OCI-M2 (cell line): ENCODE measurements around the gene ANKMY2.
"Not testable (repeated sequence)": the region's sequence is repeated elsewhere in the genome, so short reads cannot be mapped to it uniquely, and the experiment has no call there.

Source experiments
- DNase-seq: peaks from one replicate; lab custom pipeline; 2025; ENCODE audit not compliant: unreplicated experiment; lab: John Stamatoyannopoulos, UW

ANKMY2 gene

GRCh38 chr7:16659854-16660497 lies 14.4 kb upstream of the ANKMY2 start:
- DNase-seq, result not testable (repeated sequence)

DNA sequence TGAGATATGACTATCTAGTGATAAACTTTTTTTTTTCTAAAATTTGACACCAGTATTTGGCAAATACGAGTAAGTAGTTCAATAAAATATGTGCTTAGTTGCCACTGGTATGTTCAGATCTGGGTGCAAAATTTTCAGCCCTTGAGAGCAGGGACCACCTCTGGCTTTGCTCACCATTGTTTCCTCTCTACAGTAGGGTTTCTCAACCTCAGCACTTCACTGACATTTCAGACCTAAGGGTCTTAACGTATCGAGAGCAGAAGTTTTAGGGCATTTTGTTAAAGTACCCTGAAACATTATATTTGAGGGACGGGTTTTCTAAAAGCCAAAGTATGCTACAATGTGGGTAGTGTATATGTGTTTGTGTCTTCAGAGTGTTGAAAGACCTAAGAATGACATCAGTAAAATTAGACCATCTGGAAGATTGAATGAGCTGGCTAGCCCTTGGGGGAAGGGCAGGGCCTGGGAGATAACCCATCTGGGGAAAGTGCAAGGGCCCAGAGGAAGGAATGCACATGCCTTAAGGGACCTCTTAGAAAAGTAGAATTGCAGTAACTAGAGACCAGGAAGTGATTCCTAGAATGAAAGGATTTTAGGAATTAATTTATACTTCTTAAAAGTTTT lies 12.2 kb upstream of the ANKMY2 start:
- no peak for DNase-seq

DNA sequence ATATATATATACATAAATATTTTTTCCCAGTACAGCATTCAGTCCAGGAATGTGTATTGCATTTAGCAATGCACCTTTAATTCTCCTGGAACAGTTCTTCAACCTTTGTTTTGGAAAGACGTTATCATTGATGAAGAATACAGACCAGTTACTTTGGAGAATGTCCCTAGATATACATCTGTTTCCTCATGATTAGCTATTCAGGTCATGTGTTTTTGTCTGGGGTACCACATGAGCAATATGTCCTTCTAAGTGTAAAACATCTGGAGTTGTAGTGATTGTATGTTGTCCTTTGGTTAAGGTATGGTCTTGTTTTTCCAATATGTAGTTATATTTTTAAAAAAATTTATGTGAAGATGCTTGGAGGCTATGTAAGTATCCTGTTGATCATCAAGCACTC lies 10.6 kb upstream of the ANKMY2 start:
- DNase-seq, result no peak

- DNase-seq, result no peak
These were observed 9.8 kb upstream of the ANKMY2 start for GRCh38 chr7:16655394-16655793.

DNA sequence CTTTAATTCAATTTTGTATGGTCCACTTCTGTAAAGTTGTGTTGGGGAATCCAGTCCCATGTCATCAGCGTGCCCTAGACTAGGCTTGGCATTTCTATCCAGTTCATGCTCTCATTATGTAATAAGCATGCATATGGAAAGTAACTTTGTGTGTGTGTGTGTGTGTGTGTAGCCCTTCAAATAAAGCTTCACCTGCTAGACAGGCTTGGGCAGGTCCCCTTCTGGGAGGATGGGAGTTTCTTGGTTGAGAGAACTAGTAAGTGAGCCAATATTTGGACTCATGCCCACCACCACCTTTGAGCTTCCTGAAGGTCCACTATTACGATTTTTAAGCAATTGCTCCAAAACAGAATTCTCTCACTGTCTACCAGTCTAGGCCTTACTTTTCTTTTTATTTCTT lies 7.3 kb upstream of the ANKMY2 start:
- DNase-seq, result no peak

GRCh38 chr7:16652240-16652583 lies 6.7 kb upstream of the ANKMY2 start:
- DNase-seq, result no peak

DNA sequence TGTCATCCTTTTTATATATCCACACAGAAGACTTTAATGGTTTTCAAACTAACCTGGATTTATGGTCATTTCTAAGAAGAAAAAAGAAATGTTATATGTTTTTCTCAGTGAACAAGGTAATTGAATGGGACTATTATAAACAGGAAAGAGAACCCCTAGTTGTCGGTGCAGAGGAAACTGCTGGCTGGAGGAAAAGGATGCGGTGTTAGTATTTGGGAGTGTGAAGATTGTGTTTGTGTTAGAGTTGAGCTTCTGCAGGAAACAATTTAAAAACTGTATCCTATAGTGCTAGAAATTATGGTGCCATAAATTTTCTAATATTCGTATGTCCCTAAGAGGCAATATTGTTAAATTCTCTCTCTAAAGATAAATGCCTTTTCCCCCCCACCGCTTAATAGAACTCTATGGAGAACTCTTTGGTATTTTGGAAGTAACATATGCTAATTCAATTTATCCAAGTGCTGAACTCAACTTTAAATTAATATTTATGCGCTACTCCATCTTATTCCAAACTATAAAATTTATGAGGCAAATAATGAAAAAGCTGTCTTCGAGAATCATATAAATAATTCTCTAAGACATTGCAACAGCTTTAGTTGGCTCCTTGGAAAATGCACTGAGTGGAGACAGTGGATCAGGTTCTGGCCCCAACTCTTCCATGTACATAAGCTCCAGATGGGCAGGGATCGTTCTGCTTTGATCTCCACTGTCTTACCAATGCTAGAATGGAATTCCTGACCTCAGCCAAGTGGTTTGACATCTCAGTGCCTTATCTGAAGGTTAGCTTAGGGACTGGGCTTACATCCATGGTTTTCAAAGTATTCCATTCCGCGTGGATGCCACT lies 6.1 kb upstream of the ANKMY2 start:
- DNase-seq, result no peak

GRCh38 chr7:16650266-16650665 lies 4.7 kb upstream of the ANKMY2 start:
- no peak for DNase-seq

- no peak for DNase-seq
These were observed 3.6 kb upstream of the ANKMY2 start for GRCh38 chr7:16649196-16649595.

DNA sequence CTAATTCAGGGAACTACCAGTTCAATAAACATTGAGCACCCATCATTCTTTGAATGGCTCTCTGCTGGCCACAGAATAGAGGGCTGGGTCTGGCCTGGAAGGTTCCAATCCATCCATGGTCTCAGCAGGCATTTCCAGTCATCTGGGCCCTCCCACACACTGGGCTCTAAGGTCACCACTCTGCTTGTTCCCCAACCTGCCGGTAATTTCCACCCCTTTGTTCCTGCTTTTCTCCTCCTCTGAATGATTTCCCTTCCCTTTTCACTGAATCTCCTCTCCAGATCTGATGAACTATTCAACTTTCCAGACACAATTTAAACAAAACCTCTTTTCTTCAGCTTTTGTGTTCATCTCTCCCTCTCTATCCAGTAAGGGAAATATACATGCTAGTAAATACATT lies 3.0 kb upstream of the ANKMY2 start:
- no peak for DNase-seq

DNA sequence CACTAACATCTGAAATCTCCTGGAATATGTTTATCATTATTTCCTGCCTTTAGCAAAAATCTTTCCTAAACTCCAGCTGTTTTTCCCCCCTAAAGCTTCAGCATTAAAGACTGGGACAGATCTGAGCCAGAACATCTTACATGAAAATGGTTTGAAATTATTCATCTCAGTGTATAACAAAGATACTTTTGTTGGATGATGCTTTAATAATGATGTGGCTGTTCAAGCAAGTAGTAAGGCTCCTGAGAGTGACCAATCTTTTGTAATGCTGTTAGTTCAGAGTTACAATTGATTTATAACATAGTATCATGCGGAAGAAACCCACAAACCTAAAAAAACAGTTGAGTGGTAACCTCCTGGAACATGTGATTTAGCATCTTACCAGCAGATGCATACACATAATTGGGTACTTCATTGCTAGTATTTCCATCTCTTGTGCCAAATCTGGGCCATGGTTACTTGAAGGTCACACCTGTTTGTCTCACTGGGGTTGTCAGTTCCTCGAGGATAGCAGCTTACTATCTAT lies 1.9 kb upstream of the ANKMY2 start:
- no peak for DNase-seq

DNA sequence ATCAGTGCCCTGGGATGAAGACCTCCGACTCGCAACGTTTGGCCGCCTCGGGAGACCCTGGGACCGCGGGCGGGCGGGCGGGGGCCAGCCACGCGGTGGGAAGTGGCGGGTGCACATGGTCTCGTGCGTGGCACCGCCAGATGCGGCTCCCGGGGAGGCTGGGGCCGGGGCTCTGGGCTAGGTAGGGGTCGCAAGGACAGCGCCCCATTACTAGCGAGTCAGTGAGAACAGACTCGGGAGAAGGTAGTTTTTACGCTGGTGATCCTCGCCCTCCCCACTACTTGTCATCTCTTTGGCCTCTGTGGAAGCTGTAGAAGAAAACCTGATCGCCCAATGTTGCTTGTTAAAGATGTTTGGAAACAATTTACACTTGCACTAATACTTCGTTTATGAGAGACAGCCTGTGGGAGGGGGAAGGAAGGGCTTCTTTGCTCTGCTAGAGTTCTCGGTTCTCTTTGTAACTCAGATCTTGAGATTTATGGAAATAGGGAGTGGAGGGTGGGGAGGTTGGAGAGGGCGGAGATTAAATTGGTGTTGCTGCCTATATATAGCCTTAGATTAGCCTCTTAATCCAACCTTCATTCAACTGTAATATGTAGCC lies 1.0 kb upstream of the ANKMY2 start:
- no peak for DNase-seq

GRCh38 chr7:16644636-16645592 lies 640 bp downstream of the ANKMY2 start:
- DNase-seq, result no peak

- no peak for DNase-seq
These were observed 1.4 kb downstream of the ANKMY2 start for GRCh38 chr7:16644157-16644556.

GRCh38 chr7:16638282-16639280 lies 7.0 kb downstream of the ANKMY2 start:
- no peak for DNase-seq

- no peak for DNase-seq
These were observed 8.2 kb downstream of the ANKMY2 start for GRCh38 chr7:16637379-16637778.

DNA sequence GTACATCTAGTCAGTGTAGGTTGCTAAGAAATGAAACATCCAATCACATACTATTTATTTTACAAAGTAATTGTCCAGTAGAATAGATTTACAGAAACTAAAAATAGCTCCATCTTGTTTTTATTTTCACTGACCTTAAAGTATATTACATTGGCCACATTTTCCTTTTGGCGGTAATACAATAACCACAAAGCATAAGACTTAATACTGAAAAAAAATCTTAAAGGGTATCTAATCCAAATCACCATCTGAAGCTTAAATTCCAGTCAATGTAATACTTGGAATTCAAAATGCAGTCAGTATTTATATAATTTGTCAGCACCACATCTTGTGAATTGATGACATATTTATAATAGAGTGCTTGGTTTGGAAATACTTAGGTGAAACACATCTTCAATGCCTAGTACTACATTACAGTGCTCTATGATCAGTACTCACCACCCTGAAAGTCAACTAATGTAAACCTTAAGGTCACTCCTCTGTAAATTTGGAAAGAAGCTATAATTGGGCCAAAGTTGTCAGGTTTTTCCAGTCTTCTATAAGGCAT lies 8.9 kb downstream of the ANKMY2 start:
- no peak for DNase-seq

DNA sequence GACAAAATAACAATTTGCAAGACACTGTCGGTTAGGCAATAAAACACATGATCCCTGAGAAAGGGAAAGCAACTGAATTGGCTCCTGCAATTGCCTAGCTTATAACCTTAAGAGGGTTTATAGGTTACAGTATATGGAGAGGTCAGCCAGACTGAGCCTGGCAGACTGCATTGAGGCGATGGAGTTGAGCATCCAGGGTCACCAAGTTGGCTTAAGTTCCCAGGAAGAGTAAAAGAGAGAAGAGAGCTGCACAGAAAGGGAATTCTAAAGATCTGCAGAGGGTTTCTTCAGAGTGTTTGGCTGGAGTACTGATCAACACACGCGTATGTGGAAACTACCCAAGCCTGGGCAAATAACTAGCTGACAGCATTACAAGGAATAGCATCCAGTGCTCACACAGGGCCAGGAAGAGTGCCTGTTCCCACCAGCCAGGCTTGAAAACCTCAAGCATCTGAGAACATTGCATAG lies 11.2 kb downstream of the ANKMY2 start:
- no peak for DNase-seq

GRCh38 chr7:16630654-16631053 lies 14.9 kb downstream of the ANKMY2 start:
- DNase-seq, result no peak
